HG03025 (cell line): ENCODE measurements around the gene PRUNE2.
"Not testable (repeated sequence)": the region's sequence is repeated elsewhere in the genome, so short reads cannot be mapped to it uniquely, and the experiment has no call there.

ENCODE experiments used
- ATAC-seq: cut with Tn5 transposase; IDR thresholded peaks from one replicate; pipeline ENCODE4 v1.9.1; 2021; ENCODE audit warnings: mild to moderate bottlenecking, moderate library complexity; ENCODE audit not compliant: unreplicated experiment, low FRiP score

Gene PRUNE2

GRCh38 chr9:76665966-76666365, 239.9 kb downstream of the PRUNE2 start:
- not testable (repeated sequence) for ATAC-seq

GRCh38 chr9:76665458-76665857, 240.5 kb downstream of the PRUNE2 start:
- no peak for ATAC-seq

GRCh38 chr9:76664120-76664519, 241.8 kb downstream of the PRUNE2 start:
- ATAC-seq, result no peak

GRCh38 chr9:76662476-76663281, 243.2 kb downstream of the PRUNE2 start:
- no peak for ATAC-seq

- ATAC-seq, result peak; percentile 81
Measured at GRCh38 chr9:76658510-76659231, 247.2 kb downstream of the PRUNE2 start.

GRCh38 chr9:76657265-76657664, 248.6 kb downstream of the PRUNE2 start:
- no peak for ATAC-seq

- ATAC-seq, result no peak
Measured at GRCh38 chr9:76655971-76656370, 249.9 kb downstream of the PRUNE2 start.

GRCh38 chr9:76655121-76655541, 250.8 kb downstream of the PRUNE2 start:
- no peak for ATAC-seq

GRCh38 chr9:76654575-76654974, 251.3 kb downstream of the PRUNE2 start:
- ATAC-seq, result no peak

- no peak for ATAC-seq
Measured at GRCh38 chr9:76654051-76654461, 251.9 kb downstream of the PRUNE2 start.

- ATAC-seq, result no peak
Measured at GRCh38 chr9:76652894-76653293, 253.0 kb downstream of the PRUNE2 start.

- ATAC-seq, result no peak
Measured at GRCh38 chr9:76651119-76651705, 254.7 kb downstream of the PRUNE2 start.

- ATAC-seq, result no peak
Measured at GRCh38 chr9:76650692-76651091, 255.2 kb downstream of the PRUNE2 start.

GRCh38 chr9:76649894-76650293, 256.0 kb downstream of the PRUNE2 start:
- no peak for ATAC-seq

GRCh38 chr9:76646249-76646648, 259.7 kb downstream of the PRUNE2 start:
- no peak for ATAC-seq

GRCh38 chr9:76644647-76645250, 261.2 kb downstream of the PRUNE2 start:
- ATAC-seq, result no peak

GRCh38 chr9:76644171-76644570, 261.7 kb downstream of the PRUNE2 start:
- peak; percentile 10 for ATAC-seq

GRCh38 chr9:76643399-76644117, 262.4 kb downstream of the PRUNE2 start:
- peak; percentile 98 for ATAC-seq

GRCh38 chr9:76642701-76643209, 263.2 kb downstream of the PRUNE2 start:
- no peak for ATAC-seq

GRCh38 chr9:76642074-76642473, 263.8 kb downstream of the PRUNE2 start:
- no peak for ATAC-seq
